Karpas-422 (cell line): ENCODE measurements around the gene ETF1. TPM values are rescaled to one million over a fixed set of nuclear protein-coding genes. Genes with fewer than 3 reads are reported as not detected.

Experiments used
- DNase-seq: peaks from one replicate; pipeline ENCODE4 v3.0.0-alpha.2; 2015
- H2AFZ ChIP-seq: fragments of 200-600 bp; sonication (generic); 2 replicates; pipeline ENCODE4 v1.6.1; 2014; ENCODE audit warnings: antibody characterized with exemption, low read length, mixed read lengths
- H3K27ac ChIP-seq: fragments of 200-600 bp; sonication (generic); 2 replicates; pipeline ENCODE4 v1.5.1; 2014; ENCODE audit warnings: mild to moderate bottlenecking, low read length, moderate library complexity
- H3K27me3 ChIP-seq: fragments of 200-600 bp; sonication (generic); 2 replicates; pipeline ENCODE4 v1.6.1; 2014; ENCODE audit warnings: low read length, mixed read lengths
- H3K36me3 ChIP-seq: fragments of 200-600 bp; sonication (generic); 2 replicates; pipeline ENCODE4 v1.6.1; 2014; ENCODE audit warnings: low read length, mixed read lengths; ENCODE audit not compliant: insufficient read depth
- H3K4me1 ChIP-seq: fragments of 200-600 bp; sonication (generic); 2 replicates; pipeline ENCODE4 v1.6.1; 2014; ENCODE audit warnings: mild to moderate bottlenecking, low read length, mixed read lengths
- H3K4me2 ChIP-seq: fragments of 200-600 bp; sonication (generic); 2 replicates; pipeline ENCODE4 v1.6.1; 2014; ENCODE audit warnings: low read length, low read depth, mild to moderate bottlenecking; ENCODE audit not compliant: poor library complexity, severe bottlenecking
- H3K4me3 ChIP-seq: fragments of 200-600 bp; sonication (generic); 2 replicates; pipeline ENCODE4 v1.5.1; 2014; ENCODE audit warnings: mild to moderate bottlenecking, antibody characterized with exemption, low read length, mixed read lengths
- H3K79me2 ChIP-seq: fragments of 200-600 bp; sonication (generic); 2 replicates; pipeline ENCODE4 v1.6.1; 2014; ENCODE audit warnings: mild to moderate bottlenecking, low read length, mixed read lengths
- H3K9ac ChIP-seq: fragments of 200-600 bp; sonication (generic); 2 replicates; pipeline ENCODE4 v1.6.0; 2014; ENCODE audit warnings: low read length
- H3K9me2 ChIP-seq: fragments of 200-600 bp; sonication (generic), shearing (Covaris generic); replicated peaks from 2 replicates; pipeline ENCODE4 v1.6.0; 2014; ENCODE audit warnings: mild to moderate bottlenecking, low read length, moderate library complexity; ENCODE audit not compliant: insufficient read depth
- H3K9me3 ChIP-seq: fragments of 300-700, 200-600 bp; sonication (generic); 2 replicates; pipeline ENCODE4 v1.6.1; 2014; ENCODE audit warnings: low read length, mixed read lengths
- H4K20me1 ChIP-seq: fragments of 200-600 bp; sonication (generic); 2 replicates; pipeline ENCODE4 v1.6.1; 2014; ENCODE audit warnings: mild to moderate bottlenecking, antibody characterized with exemption, low read length, low read depth; ENCODE audit not compliant: insufficient read depth
- total RNA-seq: library from RNA; depleted of rRNA; stranded (reverse); fragments of >200 nt; shearing (Covaris generic); gene quantifications from 2 replicates; pipeline ENCODE4 v1.2.3, GENCODE V29; 2014; ENCODE audit warnings: low replicate concordance

The ETF1 gene
- total RNA-seq, 1 experiment from 2014 or later: 100 TPM

- Histone ChIP-seq H3K27ac (no peak overlapping the region), H3K4me3 (no peak overlapping the region), H3K9me3 (no peaks in the 10 kb centered on the region), H3K9ac (no peak overlapping the region), H3K9me2 (no peaks in the 10 kb centered on the region), H3K79me2 (peaks cover 97% of the 10 kb centered on the region), H4K20me1 (peaks cover 57% of the 10 kb centered on the region), H3K4me1 (peaks cover 45% of the 10 kb centered on the region), H3K36me3 (peaks cover 33% of the 10 kb centered on the region), H2AFZ (no peak overlapping the region), H3K27me3 (no peaks in the 10 kb centered on the region), H3K4me2 (no peak overlapping the region)
- DNase-seq: no peak
Observed at GRCh38 chr5:138529812-138530211, 13.2 kb downstream of the ETF1 start.

DNA sequence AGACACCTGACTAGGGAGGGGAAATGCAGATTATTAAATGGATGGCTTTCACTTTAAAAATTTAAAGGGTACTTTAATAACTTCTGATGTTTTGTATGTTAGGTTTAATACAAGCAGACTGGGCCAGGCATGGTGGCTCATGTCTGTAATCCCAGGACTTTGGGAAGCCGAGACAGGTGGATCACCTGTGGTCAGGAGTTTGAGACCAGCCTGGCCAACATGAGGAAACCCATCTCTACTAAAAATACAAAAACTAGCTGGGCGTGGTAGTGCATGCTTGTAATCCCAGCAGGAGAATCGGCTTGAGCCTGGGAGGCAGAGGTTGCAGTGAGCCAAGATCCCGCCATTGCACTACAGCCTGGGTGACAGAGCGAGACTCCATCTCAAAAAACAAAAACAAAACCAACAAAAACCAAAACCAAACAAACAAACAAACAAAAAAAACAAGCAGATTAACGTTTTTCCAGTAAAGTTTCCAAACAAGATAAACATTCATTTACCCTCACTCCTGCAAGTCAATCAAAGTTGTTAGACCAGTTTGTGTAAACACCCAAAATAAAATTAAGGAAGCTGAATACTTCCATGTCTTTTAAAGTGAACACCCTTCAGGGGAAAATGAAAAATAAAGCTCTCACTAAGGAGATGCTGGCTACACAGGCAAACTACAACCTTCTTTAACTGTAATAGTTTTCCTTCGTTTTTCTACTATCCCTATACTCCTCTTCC is 14.1 kb downstream of the ETF1 start:
- Histone ChIP-seq H3K4me2 (no peak overlapping the region), H3K9me3 (no peaks in the 10 kb centered on the region), H4K20me1 (peaks cover 48% of the 10 kb centered on the region)

GRCh38 chr5:138528208-138528607 is 14.8 kb downstream of the ETF1 start:
- Histone ChIP-seq H3K27ac (no peak overlapping the region), H3K27me3 (no peaks in the 10 kb centered on the region), H3K4me3 (no peak overlapping the region), H3K79me2 (peaks cover 94% of the 10 kb centered on the region), H3K9ac (no peak overlapping the region), H3K4me2 (no peak overlapping the region), H3K9me3 (no peaks in the 10 kb centered on the region), H4K20me1 (peaks cover 41% of the 10 kb centered on the region), H3K36me3 (peaks cover 18% of the 10 kb centered on the region; the same call in 1 of the 2 replicates), H3K9me2 (no peaks in the 10 kb centered on the region), H3K4me1 (peaks cover 39% of the 10 kb centered on the region), H2AFZ (no peak overlapping the region)
- DNase-seq: no peak

More for the DNA sequence above, 14.1 kb downstream of the ETF1 start:
- no peak overlapping the region for H2AFZ ChIP-seq
- peaks cover 24% of the 10 kb centered on the region for H3K36me3 ChIP-seq
- no peak overlapping the region for H3K27ac ChIP-seq
- peaks cover 40% of the 10 kb centered on the region for H3K4me1 ChIP-seq
- H3K9me2 ChIP-seq: no peaks in the 10 kb centered on the region
- H3K9ac ChIP-seq: no peak overlapping the region
- no peak for DNase-seq
- peaks cover 94% of the 10 kb centered on the region for H3K79me2 ChIP-seq
- no peaks in the 10 kb centered on the region for H3K27me3 ChIP-seq
- no peak overlapping the region for H3K4me3 ChIP-seq

- H4K20me1 ChIP-seq: peaks cover 32% of the 10 kb centered on the region
- no peak overlapping the region for H3K27ac ChIP-seq
- H3K79me2 ChIP-seq: peaks cover 94% of the 10 kb centered on the region
- no peak overlapping the region for H2AFZ ChIP-seq
- H3K36me3 ChIP-seq: peaks cover 17% of the 10 kb centered on the region; the same call in 1 of the 2 replicates
- peaks cover 33% of the 10 kb centered on the region for H3K4me1 ChIP-seq
- H3K4me2 ChIP-seq: no peak overlapping the region
- no peaks in the 10 kb centered on the region for H3K9me3 ChIP-seq
- H3K9ac ChIP-seq: no peak overlapping the region
- DNase-seq: no peak
- H3K9me2 ChIP-seq: no peaks in the 10 kb centered on the region
- no peak overlapping the region for H3K4me3 ChIP-seq
- H3K27me3 ChIP-seq: no peaks in the 10 kb centered on the region
Observed at GRCh38 chr5:138527170-138527569, 15.9 kb downstream of the ETF1 start.

GRCh38 chr5:138523406-138523805 is 19.6 kb downstream of the ETF1 start:
- H3K27me3 ChIP-seq: no peaks in the 10 kb centered on the region
- no peak overlapping the region for H3K4me2 ChIP-seq
- H3K9ac ChIP-seq: no peak overlapping the region
- H3K4me1 ChIP-seq: peaks cover 25% of the 10 kb centered on the region
- peaks cover 93% of the 10 kb centered on the region for H3K79me2 ChIP-seq
- H3K4me3 ChIP-seq: no peak overlapping the region
- no peak overlapping the region for H2AFZ ChIP-seq
- DNase-seq: no peak
- H3K9me3 ChIP-seq: no peaks in the 10 kb centered on the region
- no peaks in the 10 kb centered on the region for H3K9me2 ChIP-seq
- no peak overlapping the region for H3K27ac ChIP-seq
- H4K20me1 ChIP-seq: peaks cover 27% of the 10 kb centered on the region
- H3K36me3 ChIP-seq: peaks cover 15% of the 10 kb centered on the region

GRCh38 chr5:138520971-138521370 is 22.1 kb downstream of the ETF1 start:
- DNase-seq: no peak
- no peak overlapping the region for H3K27ac ChIP-seq
- H3K4me2 ChIP-seq: no peak overlapping the region
- peaks cover 19% of the 10 kb centered on the region for H4K20me1 ChIP-seq
- no peaks in the 10 kb centered on the region for H3K9me3 ChIP-seq
- H3K27me3 ChIP-seq: no peaks in the 10 kb centered on the region
- peaks cover 22% of the 10 kb centered on the region for H3K36me3 ChIP-seq
- no peaks in the 10 kb centered on the region for H3K9me2 ChIP-seq
- H3K79me2 ChIP-seq: peaks cover 88% of the 10 kb centered on the region
- no peak overlapping the region for H3K9ac ChIP-seq
- H2AFZ ChIP-seq: no peak overlapping the region
- H3K4me1 ChIP-seq: peaks cover 2% of the 10 kb centered on the region
- H3K4me3 ChIP-seq: no peak overlapping the region

GRCh38 chr5:138517437-138517836 is 25.6 kb downstream of the ETF1 start:
- Histone ChIP-seq H2AFZ (no peak overlapping the region), H4K20me1 (peaks cover 19% of the 10 kb centered on the region), H3K27ac (no peak overlapping the region), H3K9me3 (no peaks in the 10 kb centered on the region), H3K27me3 (no peaks in the 10 kb centered on the region), H3K9me2 (no peaks in the 10 kb centered on the region), H3K9ac (no peak overlapping the region), H3K4me1 (no peaks in the 10 kb centered on the region), H3K4me3 (no peak overlapping the region), H3K36me3 (peaks cover 47% of the 10 kb centered on the region), H3K79me2 (peaks cover 67% of the 10 kb centered on the region), H3K4me2 (no peak overlapping the region)
- no peak for DNase-seq

GRCh38 chr5:138515556-138516245 is 27.3 kb downstream of the ETF1 start:
- H2AFZ ChIP-seq: no peak overlapping the region
- H3K36me3 ChIP-seq: peaks cover 61% of the 10 kb centered on the region
- H3K4me1 ChIP-seq: no peaks in the 10 kb centered on the region
- peaks cover 53% of the 10 kb centered on the region for H3K79me2 ChIP-seq
- peaks cover 16% of the 10 kb centered on the region for H4K20me1 ChIP-seq
- no peak overlapping the region for H3K27ac ChIP-seq
- H3K9me3 ChIP-seq: no peaks in the 10 kb centered on the region
- no peak overlapping the region for H3K4me2 ChIP-seq
- H3K4me3 ChIP-seq: no peak overlapping the region
- H3K9me2 ChIP-seq: no peaks in the 10 kb centered on the region
- DNase-seq: no peak
- H3K27me3 ChIP-seq: no peaks in the 10 kb centered on the region
- no peak overlapping the region for H3K9ac ChIP-seq
